Skeletal muscle tissue (tissue), 4 donors: ENCODE results near the gene MYRFL. TPM values are rescaled to one million over a fixed set of nuclear protein-coding genes. Genes with fewer than 3 reads are reported as not detected.
"Not testable (repeated sequence)": the region's sequence is repeated elsewhere in the genome, so short reads cannot be mapped to it uniquely, and the experiment has no call there.

Source experiments
- H3K27ac ChIP-seq: one replicate; pipeline ENCODE4 v1.7.0; 2013; ENCODE audit warnings: mild to moderate bottlenecking, low read depth, low read length, inconsistent platforms
- H3K27me3 ChIP-seq, 3 donors: one replicate each; pipeline ENCODE4 v1.7.0; 2013; ENCODE audit warnings: low read length in 3 of 3; ENCODE audit not compliant: control insufficient read depth in 3 of 3, insufficient read depth in 3 of 3
- H3K36me3 ChIP-seq, 3 donors: one replicate each; pipeline ENCODE4 v1.7.0; 2013; ENCODE audit warnings: low read length in 3 of 3; ENCODE audit not compliant: control insufficient read depth in 3 of 3, insufficient read depth in 3 of 3
- H3K4me1 ChIP-seq, 3 donors: one replicate each; pipeline ENCODE4 v1.7.0; 2013; ENCODE audit warnings: low read length in 3 of 3, mild to moderate bottlenecking in 3 of 3; ENCODE audit not compliant: control insufficient read depth in 3 of 3, insufficient read depth in 3 of 3
- H3K4me3 ChIP-seq, 3 donors: one replicate each; pipeline ENCODE4 v1.7.0; 2013; ENCODE audit warnings: low read length in 3 of 3
- H3K9ac ChIP-seq, 3 donors: one replicate each; pipeline ENCODE4 v1.7.0; 2013; ENCODE audit warnings: low read length in 3 of 3, mild to moderate bottlenecking in 3 of 3, moderate library complexity in 2 of 3, low read depth in 1 of 3
- H3K9me3 ChIP-seq, 3 donors: one replicate each; pipeline ENCODE4 v1.7.0; 2013; ENCODE audit warnings: low read length in 3 of 3; ENCODE audit not compliant: control insufficient read depth in 3 of 3
- total RNA-seq: library from RNA; depleted of rRNA; stranded (reverse); fragments of >200 nt; gene quantifications from one replicate; pipeline ENCODE4 v1.2.3, GENCODE V29; 2014
- donor health status: Osteomylitis.

The MYRFL gene
- under 0.01 TPM for total RNA-seq

- H3K4me1 ChIP-seq, result peaks cover 0 to 5% (median 5%) of the 10 kb centered on the region in 3 donors
- H3K9ac ChIP-seq, result no peak within 1 kb of the TSS
- H3K4me3 ChIP-seq, result no peak within 1 kb of the TSS
- H3K36me3 ChIP-seq, result no peaks in the 10 kb centered on the region
- no peak within 1 kb of the TSS for H3K27ac ChIP-seq
- no peaks in the 10 kb centered on the region for H3K27me3 ChIP-seq
- H3K9me3 ChIP-seq, result no peaks in the 10 kb centered on the region
Observed at GRCh38 chr12:69824966-69825560, at the start of gene MYRFL. Gene MYRFL, plus strand, starts transcription at chr12:69825227. Its CDS starts 291 bp downstream, at chr12:69825518.

GRCh38 chr12:69779928-69780327, 45.1 kb upstream of the MYRFL start:
- H3K9ac ChIP-seq, result no peak overlapping the region
- no peaks in the 10 kb centered on the region for H3K9me3 ChIP-seq
- no peaks in the 10 kb centered on the region for H3K4me1 ChIP-seq
- H3K27ac ChIP-seq, result no peak overlapping the region
- no peaks in the 10 kb centered on the region for H3K36me3 ChIP-seq
- H3K27me3 ChIP-seq, result no peaks in the 10 kb centered on the region
- H3K4me3 ChIP-seq, result no peak overlapping the region

GRCh38 chr12:69783365-69783764, 41.7 kb upstream of the MYRFL start:
- H3K36me3 ChIP-seq, result peaks cover 0 to 6% (median 0%) of the 10 kb centered on the region in 3 donors
- H3K9me3 ChIP-seq, result no peaks in the 10 kb centered on the region
- H3K4me3 ChIP-seq, result no peak overlapping the region
- H3K27ac ChIP-seq, result no peak overlapping the region
- no peaks in the 10 kb centered on the region for H3K4me1 ChIP-seq
- no peaks in the 10 kb centered on the region for H3K27me3 ChIP-seq
- no peak overlapping the region for H3K9ac ChIP-seq

GRCh38 chr12:69789351-69789750, 35.7 kb upstream of the MYRFL start:
- Histone ChIP-seq H3K9ac (no peak overlapping the region), H3K9me3 (peaks cover 0 to 5% (median 2%) of the 10 kb centered on the region in 3 donors), H3K4me3 (no peak overlapping the region), H3K36me3 (peaks cover 0 to 6% (median 0%) of the 10 kb centered on the region in 3 donors), H3K27me3 (no peaks in the 10 kb centered on the region), H3K4me1 (no peaks in the 10 kb centered on the region), H3K27ac (no peak overlapping the region)

GRCh38 chr12:69792533-69792932, 32.5 kb upstream of the MYRFL start:
- peaks cover 2 to 7% (median 5%) of the 10 kb centered on the region in 3 donors for H3K36me3 ChIP-seq
- peaks cover 0 to 5% (median 2%) of the 10 kb centered on the region in 3 donors for H3K9me3 ChIP-seq
- H3K27ac ChIP-seq, result no peak overlapping the region
- H3K27me3 ChIP-seq, result no peaks in the 10 kb centered on the region
- no peaks in the 10 kb centered on the region for H3K4me1 ChIP-seq
- H3K9ac ChIP-seq, result no peak overlapping the region
- no peak overlapping the region for H3K4me3 ChIP-seq

- H3K36me3 ChIP-seq, H3K4me1 ChIP-seq, H3K27ac ChIP-seq, H3K27me3 ChIP-seq, H3K4me3 ChIP-seq, H3K9me3 ChIP-seq, H3K9ac ChIP-seq: not testable (repeated sequence)
Observed at GRCh38 chr12:69807101-69807897, 17.7 kb upstream of the MYRFL start.

GRCh38 chr12:69810870-69811498, 14.0 kb upstream of the MYRFL start:
- Histone ChIP-seq H3K27ac (no peak overlapping the region), H3K4me1 (no peaks in the 10 kb centered on the region), H3K9ac (no peak overlapping the region), H3K27me3 (no peaks in the 10 kb centered on the region), H3K4me3 (no peak overlapping the region), H3K36me3 (no peaks in the 10 kb centered on the region), H3K9me3 (no peaks in the 10 kb centered on the region)

GRCh38 chr12:69816082-69816481, 8.9 kb upstream of the MYRFL start:
- Histone ChIP-seq H3K9me3 (no peaks in the 10 kb centered on the region), H3K36me3 (no peaks in the 10 kb centered on the region), H3K27ac (no peak overlapping the region), H3K9ac (no peak overlapping the region), H3K27me3 (no peaks in the 10 kb centered on the region), H3K4me3 (no peak overlapping the region), H3K4me1 (no peaks in the 10 kb centered on the region)

- H3K36me3 ChIP-seq, result no peaks in the 10 kb centered on the region
- no peaks in the 10 kb centered on the region for H3K9me3 ChIP-seq
- peaks cover 0 to 5% (median 5%) of the 10 kb centered on the region in 3 donors for H3K4me1 ChIP-seq
- no peak overlapping the region for H3K4me3 ChIP-seq
- no peak overlapping the region for H3K27ac ChIP-seq
- H3K27me3 ChIP-seq, result no peaks in the 10 kb centered on the region
- H3K9ac ChIP-seq, result no peak overlapping the region
Observed at GRCh38 chr12:69821032-69821455, 4.0 kb upstream of the MYRFL start.
